WTC11 (cell line): ENCODE data around the gene LRIF1. TPM values are rescaled to one million over a fixed set of nuclear protein-coding genes. Genes with fewer than 3 reads are reported as not detected.

ENCODE experiments used
- ATAC-seq: fragments of 200-7000 bp; cut with Tn5 transposase; 2 replicates; pipeline ENCODE4 v1.10.0; 2021; ENCODE audit warnings: mild to moderate bottlenecking, moderate library complexity
- CTCF ChIA-PET: fragments of 300-600 bp; sonication (Branson Sonifier 250); formaldehyde crosslinking; loops from one replicate; lab custom pipeline; 2021; ENCODE audit warnings: antibody characterized with exemption; lab: Charles Lee
- POLR2A ChIA-PET: fragments of 350-600 bp; sonication (Branson Sonifier 250); formaldehyde crosslinking; loops from one replicate; lab custom pipeline; 2021; ENCODE audit warnings: antibody characterized with exemption; lab: Charles Lee
- DNase-seq: peaks from one replicate; pipeline ENCODE4 v3.0.0; 2021; ENCODE audit warnings: low spot score
- H3K27ac Mint-ChIP-seq: 2 replicates; pipeline ENCODE4 v1.8.0; 2021; ENCODE audit warnings: mixed read lengths
- H3K27me3 Mint-ChIP-seq: 2 replicates; pipeline ENCODE4 v1.8.0; 2021; ENCODE audit warnings: low read depth, mild to moderate bottlenecking, moderate library complexity, mixed read lengths
- H3K36me3 Mint-ChIP-seq: 2 replicates; pipeline ENCODE4 v1.8.0; 2021; ENCODE audit warnings: mixed read lengths
- H3K4me1 Mint-ChIP-seq: 2 replicates; pipeline ENCODE4 v1.8.0; 2022; ENCODE audit warnings: mixed read lengths
- H3K4me3 Mint-ChIP-seq: 2 replicates; pipeline ENCODE4 v1.8.0; 2021; ENCODE audit warnings: mild to moderate bottlenecking, moderate library complexity, mixed read lengths
- H3K9me3 Mint-ChIP-seq: 2 replicates; pipeline ENCODE4 v1.8.0; 2021; ENCODE audit warnings: mixed read lengths
- AFF4 ChIP-seq: sonication (generic); formaldehyde crosslinking; IDR thresholded peaks from 2 replicates; pipeline ENCODE4 v1.8.1; 2023; ENCODE audit warnings: mild to moderate bottlenecking, missing genetic modification reagents, borderline replicate concordance
- CBFB ChIP-seq: sonication (generic); formaldehyde crosslinking; IDR thresholded peaks from 2 replicates; pipeline ENCODE4 v1.8.1; 2022; ENCODE audit warnings: mild to moderate bottlenecking, low read depth, missing genetic modification reagents
- CDX4 ChIP-seq: fragments of 250-450 bp; sonication (Bioruptor Pico); IDR thresholded peaks from 2 replicates; pipeline ENCODE4 v1.9.0; 2021; ENCODE audit warnings: moderate library complexity, mild to moderate bottlenecking, inconsistent platforms, borderline replicate concordance
- CREB1 ChIP-seq: sonication (generic); formaldehyde crosslinking; IDR thresholded peaks from 2 replicates; pipeline ENCODE4 v1.8.0; 2023; ENCODE audit warnings: mild to moderate bottlenecking, missing genetic modification reagents
- CTCF ChIP-seq: fragments of 200-600 bp; IDR thresholded peaks from 2 replicates; pipeline ENCODE4 v1.8.0; 2022; ENCODE audit warnings: antibody characterized with exemption
- EMX1 ChIP-seq: fragments of 250-450 bp; sonication (Bioruptor Pico); IDR thresholded peaks from 2 replicates; pipeline ENCODE4 v1.8.0; 2021; ENCODE audit warnings: mild to moderate bottlenecking
- FOXJ3 ChIP-seq: sonication (generic); formaldehyde crosslinking; IDR thresholded peaks from 2 replicates; pipeline ENCODE4 v1.9.0; 2021; ENCODE audit warnings: missing genetic modification reagents, mild to moderate bottlenecking, borderline replicate concordance
- FOXK1 ChIP-seq: sonication (generic); formaldehyde crosslinking; IDR thresholded peaks from 2 replicates; pipeline ENCODE4 v1.8.0; 2022; ENCODE audit warnings: mild to moderate bottlenecking, moderate library complexity, missing genetic modification reagents
- GABPB1 ChIP-seq: sonication (generic); formaldehyde crosslinking; IDR thresholded peaks from 2 replicates; pipeline ENCODE4 v1.8.1; 2023; ENCODE audit warnings: mild to moderate bottlenecking, missing genetic modification reagents
- IRF2 ChIP-seq: sonication (generic); formaldehyde crosslinking; IDR thresholded peaks from 2 replicates; pipeline ENCODE4 v1.8.0; 2022; ENCODE audit warnings: low read depth, missing genetic modification reagents, borderline replicate concordance
- JUN ChIP-seq: sonication (generic); formaldehyde crosslinking; IDR thresholded peaks from 2 replicates; pipeline ENCODE4 v1.8.0; 2023; ENCODE audit warnings: mild to moderate bottlenecking, missing genetic modification reagents
- NFATC4 ChIP-seq: fragments of 250-450 bp; sonication (Bioruptor Pico); IDR thresholded peaks from 2 replicates; pipeline ENCODE4 v1.9.0; 2021; ENCODE audit warnings: mild to moderate bottlenecking
- NFYB ChIP-seq: sonication (generic); formaldehyde crosslinking; conservative IDR thresholded peaks from 2 replicates; pipeline ENCODE4 v1.8.0; 2022; ENCODE audit warnings: low read depth, missing genetic modification reagents
- PRDM15 ChIP-seq: sonication (generic); formaldehyde crosslinking; IDR thresholded peaks from 2 replicates; pipeline ENCODE4 v1.8.0; 2022; ENCODE audit warnings: missing genetic modification reagents
- PREB ChIP-seq: sonication (generic); formaldehyde crosslinking; IDR thresholded peaks from 2 replicates; pipeline ENCODE4 v1.8.1; 2022; ENCODE audit warnings: mild to moderate bottlenecking, missing genetic modification reagents, moderate library complexity, borderline replicate concordance
- RORB ChIP-seq: fragments of 250-450 bp; sonication (Bioruptor Pico); IDR thresholded peaks from 2 replicates; pipeline ENCODE4 v1.9.0; 2021; ENCODE audit warnings: mild to moderate bottlenecking
- SMAD3 ChIP-seq: sonication (generic); formaldehyde crosslinking; IDR thresholded peaks from 2 replicates; pipeline ENCODE4 v1.8.0; 2022; ENCODE audit warnings: missing genetic modification reagents, mild to moderate bottlenecking, borderline replicate concordance
- STAT6 ChIP-seq: sonication (generic); formaldehyde crosslinking; conservative IDR thresholded peaks from 2 replicates; pipeline ENCODE4 v1.8.1; 2023; ENCODE audit warnings: mild to moderate bottlenecking, low read depth, missing genetic modification reagents, moderate library complexity
- USF1 ChIP-seq: sonication (generic); formaldehyde crosslinking; IDR thresholded peaks from 2 replicates; pipeline ENCODE4 v1.8.0; 2022; ENCODE audit warnings: mild to moderate bottlenecking, missing genetic modification reagents
- ZNF232 ChIP-seq: sonication (generic); formaldehyde crosslinking; IDR thresholded peaks from 2 replicates; pipeline ENCODE4 v1.8.0; 2022; ENCODE audit warnings: mild to moderate bottlenecking, missing genetic modification reagents
- ZNF671 ChIP-seq: fragments of 250-450 bp; sonication (Bioruptor Pico); IDR thresholded peaks from 2 replicates; pipeline ENCODE4 v1.8.0; 2021; ENCODE audit warnings: mild to moderate bottlenecking
- ZSCAN18 ChIP-seq: fragments of 250-450 bp; sonication (Bioruptor Pico); IDR thresholded peaks from 2 replicates; pipeline ENCODE4 v2.1.2; 2022; ENCODE audit warnings: mild to moderate bottlenecking, moderate library complexity
- total RNA-seq: library from RNA; stranded (reverse); gene quantifications from 3 replicates; pipeline ENCODE4 v1.2.3, GENCODE V29; 2021

Gene LRIF1
- total RNA-seq, 1 experiment from 2014 or later = 17.2 TPM

GRCh38 chr1:110928904-110929303, 34.8 kb downstream of the LRIF1 start (continued):
- TF ChIP-seq PRDM15 = no peak
- no peak for TF ChIP-seq ZNF671 (CRISPR knock-in tag)
- no peak for TF ChIP-seq FOXK1 (CRISPR knock-in tag)
- TF ChIP-seq CBFB = no peak
- no peak for TF ChIP-seq RORB
- no peak for TF ChIP-seq GABPB1 (CRISPR knock-in tag)
- no peak for TF ChIP-seq NFATC4

- ChIA-PET POLR2A (no interaction called here), CTCF (interaction anchor here (1.1 kb wide), 1 partner anchor 102 kb away, joined by 3 read pairs; no protein-coding TSS in a partner anchor)
- no peak for ATAC-seq
- Mint-ChIP-seq H3K27me3 (no peaks in the 10 kb centered on the region; the same call in 1 of the 2 replicates), H3K27ac (no peak overlapping the region), H3K4me1 (peaks cover 6% of the 10 kb centered on the region), H3K36me3 (no peaks in the 10 kb centered on the region), H3K4me3 (no peak overlapping the region), H3K9me3 (peaks cover 24% of the 10 kb centered on the region)
- DNase-seq = no peak
- TF ChIP-seq ZNF232 (CRISPR knock-in tag) = no peak
- TF ChIP-seq USF1 (CRISPR knock-in tag) = no peak
- no peak for TF ChIP-seq CREB1
- no peak for TF ChIP-seq FOXJ3
- no peak for TF ChIP-seq AFF4 (CRISPR knock-in tag)
- TF ChIP-seq NFYB (CRISPR knock-in tag) = no peak
- no peak for TF ChIP-seq CDX4 (CRISPR knock-in tag)
- TF ChIP-seq STAT6 (CRISPR knock-in tag) = no peak
- TF ChIP-seq SMAD3 (CRISPR knock-in tag) = no peak
- TF ChIP-seq CTCF = no peak
- TF ChIP-seq JUN (CRISPR knock-in tag) = no peak
- TF ChIP-seq IRF2 (CRISPR knock-in tag) = no peak
- no peak for TF ChIP-seq EMX1 (CRISPR knock-in tag)
- TF ChIP-seq PREB (CRISPR knock-in tag) = no peak
- no peak for TF ChIP-seq ZSCAN18 (CRISPR knock-in tag)
Observed at GRCh38 chr1:110928191-110928590, 35.5 kb downstream of the LRIF1 start.
